Stimulated activated CD8-positive, alpha-beta memory T cell treated with anti-CD3 and anti-CD28 coated beads, Interleukin-2, amount 100 ng/mL, for 1 hour (primary cell): ENCODE measurements around the gene JMJD6.
"Not testable (repeated sequence)": the region's sequence is repeated elsewhere in the genome, so short reads cannot be mapped to it uniquely, and the experiment has no call there.

ENCODE experiments used
- DNase-seq, 2 donors: peaks; one replicate each; pipeline ENCODE4 v3.0.0-alpha.2; 2020; ENCODE audit warnings: low read depth in 2 of 2

JMJD6 gene

GRCh38 chr17:76736349-76737081 is 10.1 kb upstream of the JMJD6 start:
- DNase-seq = peak; percentile 45 to 47

GRCh38 chr17:76735586-76736348 is 9.4 kb upstream of the JMJD6 start:
- DNase-seq = no peak

GRCh38 chr17:76735006-76735405 is 8.6 kb upstream of the JMJD6 start:
- no peak for DNase-seq

GRCh38 chr17:76734080-76734840 is 7.9 kb upstream of the JMJD6 start:
- DNase-seq = no peak

- DNase-seq = no peak
These were observed 7.2 kb upstream of the JMJD6 start for GRCh38 chr17:76733618-76733957.

GRCh38 chr17:76732734-76733617 is 6.6 kb upstream of the JMJD6 start:
- no peak for DNase-seq

- DNase-seq = not testable (repeated sequence)
These were observed 5.7 kb upstream of the JMJD6 start for GRCh38 chr17:76731800-76732733.

- no peak for DNase-seq
These were observed 1.5 kb upstream of the JMJD6 start for GRCh38 chr17:76727745-76728456.

GRCh38 chr17:76726776-76727718 is 641 bp upstream of the JMJD6 start, which contains the start of gene METTL23:
Gene METTL23, plus strand, starts transcription at chr17:76726839. Its CDS starts 2,872 bp downstream, at chr17:76729711.
- peak; percentile 49 to 63 for DNase-seq

- peak; percentile 43 to 58 for DNase-seq
These were observed 701 bp downstream of the JMJD6 start for GRCh38 chr17:76725580-76726230.

- no peak for DNase-seq
These were observed 2.6 kb downstream of the JMJD6 start for GRCh38 chr17:76723812-76724211.

GRCh38 chr17:76722977-76723376 is 3.4 kb downstream of the JMJD6 start:
- DNase-seq = not testable (repeated sequence)

GRCh38 chr17:76722279-76722678 is 4.1 kb downstream of the JMJD6 start:
- DNase-seq = no peak

GRCh38 chr17:76721463-76721862 is 4.9 kb downstream of the JMJD6 start:
- DNase-seq = no peak

- DNase-seq = no peak
These were observed 5.5 kb downstream of the JMJD6 start for GRCh38 chr17:76720941-76721340.

- no peak for DNase-seq
These were observed 6.2 kb downstream of the JMJD6 start for GRCh38 chr17:76720211-76720610.

- no peak for DNase-seq
These were observed 7.9 kb downstream of the JMJD6 start for GRCh38 chr17:76718516-76718915.

- DNase-seq = no peak
These were observed 9.6 kb downstream of the JMJD6 start for GRCh38 chr17:76716839-76717215.
